PFSK-1 (cell line): ENCODE data around the gene ZFYVE21.

ENCODE experiments used
- POLR2AphosphoS5 ChIP-seq: IDR thresholded peaks from 2 replicates; pipeline ENCODE4 v1.6.1; 2012; ENCODE audit warnings: low read depth, mild to moderate bottlenecking, control low read depth, low read length, moderate library complexity
- REST ChIP-seq, 2 experiments: IDR thresholded peaks; 2 replicates each; pipeline versions ENCODE4 v1.6.1 to v1.8.0; 2011 to 2012; ENCODE audit warnings: low read depth in 2 of 2, low read length in 2 of 2, control low read depth in 1 of 2, inconsistent platforms in 1 of 2, mild to moderate bottlenecking in 1 of 2, moderate library complexity in 1 of 2; ENCODE audit not compliant: insufficient read depth in 1 of 2

- TF ChIP-seq POLR2AphosphoS5: no peak
- no peak for TF ChIP-seq REST (IDR thresholded peaks at IDR 0.05; ENCODE audit: insufficient read depth in 1 of 2, low read depth in 2 of 2, low read length in 2 of 2)
Measured at GRCh38 chr14:103686831-103687485, 28.7 kb upstream of the ZFYVE21 start.
